HG03457 (cell line): Measurements from ENCODE around the gene FASTKD2.
A peak's percentile ranks its signal among the peaks of the same experiment; 100 is the strongest.

Source experiments
- ATAC-seq: cut with Tn5 transposase; IDR thresholded peaks from one replicate; pipeline ENCODE4 v1.9.1; 2021; ENCODE audit warnings: moderate number of reproducible peaks; ENCODE audit not compliant: unreplicated experiment

Gene FASTKD2

DNA sequence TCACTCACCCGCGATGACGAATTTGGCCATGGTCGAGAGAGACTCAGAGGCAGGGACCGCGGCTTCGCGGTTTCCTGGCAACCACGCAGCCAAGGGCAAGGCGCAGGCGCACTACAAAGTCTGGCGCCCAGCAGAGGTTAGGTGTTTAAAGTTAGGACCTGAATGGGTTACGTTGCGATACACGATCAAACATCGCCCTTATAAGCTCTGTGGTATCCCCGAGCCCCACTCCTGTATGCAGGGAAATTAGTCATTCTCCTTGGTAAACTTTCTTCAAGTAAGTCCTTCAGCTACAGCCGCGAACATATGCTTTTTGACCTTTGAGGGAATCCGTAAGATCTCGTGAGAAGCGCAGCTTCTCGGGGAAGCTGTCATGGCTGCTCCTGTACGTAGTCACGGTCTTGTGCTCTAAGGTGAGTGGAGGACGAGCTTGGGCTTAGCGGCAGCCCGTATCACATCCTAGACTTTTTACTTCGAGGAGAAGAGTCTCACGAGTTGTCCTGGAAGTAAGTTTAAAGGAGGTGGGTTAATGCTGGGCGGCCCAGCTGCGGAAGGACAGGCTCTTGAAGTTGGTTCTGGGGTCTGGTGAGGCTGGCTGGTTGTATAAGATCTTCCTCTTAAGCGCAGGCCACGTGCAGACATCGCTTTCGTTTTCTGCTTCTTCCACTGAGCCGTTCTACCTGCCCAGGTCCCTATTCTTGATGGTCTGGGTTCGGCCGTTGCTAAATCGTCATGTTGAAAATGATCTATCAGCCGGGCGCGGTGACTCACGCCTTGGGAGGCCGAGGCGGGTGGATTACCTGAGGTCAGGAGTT lies at the start of gene FASTKD2, which contains the start of gene MDH1B:
FASTKD2 (plus strand) TSS at position 365 of the 815 bp plus-strand sequence. CDS start 1,088 bp downstream, outside the sequence.
MDH1B (minus strand) TSS at position 87 of the 815 bp plus-strand sequence; CDS start at position 30, 57 bp downstream.
- peak; percentile 92 for ATAC-seq

DNA sequence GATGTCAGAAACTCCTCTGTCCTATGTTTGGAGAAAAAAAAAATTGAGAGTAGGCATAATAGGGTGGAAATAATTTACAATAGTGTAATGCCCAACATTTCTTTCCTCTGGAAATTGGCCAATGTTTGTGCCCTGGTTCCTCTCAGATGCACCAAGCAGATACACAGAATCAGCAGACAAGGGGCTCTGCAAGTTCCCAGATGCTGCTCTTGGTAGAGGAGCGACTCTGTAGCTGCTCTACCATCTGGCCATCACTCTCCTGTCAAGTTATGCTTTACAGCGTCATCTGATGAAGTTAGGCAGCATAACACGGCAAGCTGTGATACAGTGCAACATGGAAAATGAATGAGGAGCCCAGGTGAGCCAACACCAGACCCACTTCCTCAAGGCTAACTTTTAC lies 48.8 kb upstream of the FASTKD2 start:
- ATAC-seq, result no peak

DNA sequence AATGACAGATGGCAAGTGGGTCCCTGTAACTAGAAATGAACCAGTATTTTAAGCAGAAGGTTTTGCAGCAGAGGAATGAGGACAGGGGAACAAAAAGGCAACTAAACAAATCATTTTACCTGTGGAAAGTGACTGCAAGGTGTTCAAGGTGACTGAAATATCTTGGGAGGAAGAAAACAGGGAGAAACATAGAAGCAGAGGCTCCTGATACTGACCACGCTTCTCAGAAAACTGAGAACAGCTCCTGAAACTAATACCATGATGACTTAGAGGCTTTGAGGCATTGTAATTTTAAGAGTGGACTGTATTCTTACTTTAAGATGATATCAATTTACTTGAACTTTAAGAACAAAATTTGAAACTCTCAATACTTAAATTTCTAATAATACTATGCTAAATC lies 47.1 kb upstream of the FASTKD2 start, which contains the start of gene DYTN:
DYTN (minus strand) TSS at position 101 of the 400 bp plus-strand sequence. CDS start 117 bp downstream, outside the sequence.
- ATAC-seq, result no peak

DNA sequence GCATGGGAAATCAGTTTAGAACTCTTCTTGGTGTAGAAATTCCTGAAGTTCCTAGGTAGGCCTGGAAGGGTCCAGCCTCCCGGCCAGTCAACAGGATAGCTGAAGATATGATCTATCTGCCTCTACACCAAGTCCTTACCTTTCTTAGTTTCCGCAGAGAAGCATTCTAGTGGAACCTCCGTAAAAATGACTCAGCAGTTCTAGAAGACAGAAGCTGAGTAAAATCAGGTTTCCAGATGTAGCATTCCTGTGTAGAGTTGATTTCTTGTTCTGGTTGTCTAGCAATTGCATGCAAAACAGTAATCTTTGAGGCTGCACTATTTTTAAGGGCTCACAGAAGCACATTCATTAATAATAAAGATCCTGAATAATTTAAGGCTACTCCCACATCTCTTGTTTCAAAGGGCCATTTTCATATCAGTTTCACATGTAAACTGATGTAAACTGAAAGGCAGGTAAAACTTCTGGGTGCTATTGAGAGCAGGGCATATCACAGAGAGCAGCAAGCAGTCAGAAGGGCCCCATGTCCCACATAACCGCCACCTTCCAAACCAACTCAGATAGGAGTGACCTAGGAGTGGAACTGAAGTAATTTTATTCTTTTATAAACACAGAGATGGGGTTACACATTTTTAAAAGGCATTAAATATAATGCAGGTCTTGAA lies 44.0 kb upstream of the FASTKD2 start:
- ATAC-seq, result peak; percentile 58

DNA sequence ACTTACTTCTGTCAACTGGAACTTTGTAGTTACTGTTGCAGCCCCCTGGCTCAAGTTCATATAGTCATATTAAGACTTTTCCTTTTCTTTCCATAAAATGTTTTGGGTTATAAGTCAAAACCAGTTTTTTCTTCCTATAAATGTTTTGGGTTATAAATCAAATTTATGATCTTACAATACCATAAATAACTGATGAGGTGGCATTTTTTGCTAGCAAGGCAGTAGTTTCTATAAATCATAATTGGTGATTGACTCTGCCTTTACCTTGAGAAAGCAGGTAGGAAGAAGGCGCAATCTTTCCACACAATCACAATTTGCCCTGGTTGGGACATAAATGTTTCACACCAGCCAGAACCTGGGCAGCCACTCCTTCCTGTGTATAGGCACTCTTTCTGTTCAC lies 42.1 kb upstream of the FASTKD2 start:
- ATAC-seq, result no peak

DNA sequence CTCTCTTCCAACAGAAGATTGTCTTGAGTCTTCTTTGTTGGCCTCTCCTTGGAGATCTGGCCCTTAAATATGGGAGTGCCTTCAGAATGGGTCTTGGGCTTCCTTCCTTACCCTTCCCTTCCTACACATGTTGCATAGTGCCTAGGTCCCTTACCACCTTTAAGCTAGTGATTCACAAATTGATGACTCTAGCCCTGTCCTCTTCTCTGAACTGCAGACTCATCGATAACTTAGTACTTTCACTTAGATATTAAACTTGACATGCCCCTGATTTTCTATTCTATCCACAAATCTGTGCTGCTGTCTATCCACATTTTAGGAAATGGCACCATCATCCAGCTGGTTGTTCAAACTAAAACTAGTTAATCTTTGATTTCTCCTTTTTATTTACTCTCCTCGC lies 38.1 kb upstream of the FASTKD2 start:
- ATAC-seq, result no peak

DNA sequence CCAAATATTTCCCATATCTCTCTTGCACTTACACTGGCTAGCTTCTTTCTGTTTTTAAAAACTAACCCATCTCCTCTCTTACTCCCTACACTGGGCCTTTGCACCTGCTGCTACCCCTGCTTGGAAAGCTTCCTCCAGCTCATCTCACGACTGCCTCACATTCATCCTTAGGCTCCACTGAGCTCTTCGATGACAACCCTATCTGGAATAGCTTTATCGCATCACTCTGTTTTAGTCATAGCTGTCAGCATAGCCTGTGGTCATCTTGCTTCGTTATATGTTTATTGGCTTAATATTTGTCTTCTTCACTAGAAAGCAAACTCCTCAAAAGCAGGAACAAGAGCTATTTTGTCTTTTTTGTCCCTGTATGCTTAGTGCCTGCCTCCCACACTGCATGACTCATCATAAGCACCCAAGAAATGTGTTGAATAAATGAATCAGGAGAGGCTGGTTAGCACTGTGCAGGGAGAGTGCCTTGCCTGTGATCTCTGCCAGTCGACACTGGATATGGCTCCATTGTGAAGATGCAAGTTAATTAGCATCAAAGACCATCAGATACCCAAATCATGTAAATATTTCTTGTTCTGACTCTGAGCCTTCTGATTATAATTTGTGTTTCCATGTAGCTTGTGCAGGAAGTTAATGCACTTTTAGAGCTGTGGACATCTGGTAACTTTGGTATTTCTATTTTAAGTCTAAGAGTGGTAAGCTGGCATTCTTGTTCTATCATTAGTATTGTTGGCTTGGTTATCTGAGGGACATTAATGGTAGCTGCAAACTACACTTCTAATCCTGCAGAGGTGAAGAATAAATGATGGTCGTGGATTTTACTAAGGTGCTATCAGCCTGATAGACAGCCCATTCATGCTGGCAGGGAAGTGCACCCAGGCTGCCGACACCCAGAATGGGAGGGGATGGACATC lies 36.9 kb upstream of the FASTKD2 start:
- ATAC-seq, result no peak

DNA sequence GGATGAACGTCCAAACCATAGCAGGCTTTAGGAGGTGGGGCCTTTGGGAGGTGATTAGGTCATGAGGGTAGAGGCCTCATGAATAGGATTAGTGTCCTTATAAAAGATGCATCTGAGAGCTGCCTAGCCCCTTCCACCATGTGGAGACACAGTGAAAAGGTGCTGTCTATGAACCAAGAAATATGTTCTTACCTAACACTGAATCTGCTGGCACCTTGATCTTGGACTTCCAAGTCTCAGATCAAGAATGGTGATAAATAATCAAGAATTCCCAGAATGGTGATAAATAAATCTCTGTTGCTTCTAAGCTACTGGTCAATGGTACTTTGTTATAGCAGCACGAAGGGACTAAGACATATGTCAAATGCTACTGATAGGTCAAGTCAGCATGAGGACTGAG lies 32.1 kb upstream of the FASTKD2 start:
- no peak for ATAC-seq

DNA sequence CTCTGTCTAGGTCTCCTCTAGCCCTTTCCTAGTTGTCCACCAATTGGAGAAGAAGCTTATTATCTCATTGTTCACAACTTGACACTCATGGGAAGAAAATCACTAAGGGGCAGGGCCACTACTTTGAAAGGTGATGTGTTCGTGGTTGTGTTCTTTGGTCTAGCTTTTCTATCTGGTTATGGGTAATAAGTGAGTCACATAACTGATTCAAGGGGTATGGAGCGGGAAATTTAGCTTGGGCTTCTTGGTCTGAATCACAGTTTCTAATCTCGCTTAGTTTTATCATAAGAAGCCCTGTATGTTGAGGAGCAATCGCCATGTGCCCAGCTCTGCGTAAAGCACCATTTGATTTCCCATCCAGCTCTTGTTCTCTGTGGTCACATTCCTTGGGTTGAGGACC lies 28.5 kb upstream of the FASTKD2 start:
- ATAC-seq, result no peak

DNA sequence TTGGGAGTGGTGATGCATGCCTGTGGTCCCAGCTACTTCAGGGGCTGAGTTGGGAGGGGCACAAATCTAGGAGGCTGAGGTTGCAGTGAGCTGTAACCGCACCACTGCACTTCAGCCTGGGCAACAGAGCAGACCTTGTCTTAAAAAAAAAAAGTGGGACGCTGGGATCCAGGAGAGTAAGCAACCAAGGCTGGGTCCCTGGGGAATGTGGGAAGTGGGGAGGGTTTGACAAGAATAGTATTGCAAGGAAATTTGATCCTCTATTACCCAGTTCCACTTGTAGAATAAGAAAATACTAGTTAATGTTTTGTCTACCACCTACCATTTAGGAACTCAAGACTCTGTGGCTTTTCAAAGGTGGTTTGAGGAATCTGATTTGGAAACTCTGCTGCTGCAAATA lies 26.1 kb upstream of the FASTKD2 start:
- ATAC-seq, result no peak

DNA sequence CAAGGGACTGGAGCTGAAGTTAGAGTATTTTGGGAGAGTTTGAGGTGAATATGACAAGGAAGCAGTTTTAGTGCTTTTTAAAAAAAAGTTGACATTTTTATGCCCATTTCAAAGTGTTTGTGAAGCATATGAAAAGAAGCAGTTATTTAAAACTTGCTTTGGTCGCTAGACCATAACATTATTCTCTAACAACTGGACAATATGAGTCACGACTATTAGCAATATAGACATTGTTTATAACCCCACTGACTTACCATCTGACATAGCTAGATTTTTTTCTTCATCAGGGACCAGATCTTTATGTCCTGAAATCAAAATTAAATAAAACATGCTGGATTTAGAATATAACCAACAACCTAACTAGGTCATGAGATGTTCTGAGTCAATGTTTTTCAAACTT lies 24.6 kb upstream of the FASTKD2 start:
- no peak for ATAC-seq

DNA sequence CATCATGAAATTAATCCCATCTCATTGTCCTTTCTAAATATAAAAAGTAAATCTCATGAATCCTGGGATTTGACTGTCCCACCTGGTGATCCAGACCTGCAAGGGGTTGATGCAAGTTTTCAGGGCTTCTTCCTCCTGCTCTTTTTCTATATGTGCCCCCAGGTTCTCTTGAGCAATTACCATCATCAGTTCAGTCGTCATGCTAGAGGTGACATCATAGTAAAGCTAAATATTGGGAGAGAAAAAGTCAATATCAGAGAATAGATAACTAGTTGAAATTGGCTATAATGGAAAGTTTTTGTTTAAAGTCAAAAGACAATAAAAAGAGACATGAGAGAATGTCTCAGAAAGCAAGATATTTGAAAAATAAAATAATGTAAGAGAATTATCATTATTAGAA lies 8.6 kb upstream of the FASTKD2 start:
- no peak for ATAC-seq

DNA sequence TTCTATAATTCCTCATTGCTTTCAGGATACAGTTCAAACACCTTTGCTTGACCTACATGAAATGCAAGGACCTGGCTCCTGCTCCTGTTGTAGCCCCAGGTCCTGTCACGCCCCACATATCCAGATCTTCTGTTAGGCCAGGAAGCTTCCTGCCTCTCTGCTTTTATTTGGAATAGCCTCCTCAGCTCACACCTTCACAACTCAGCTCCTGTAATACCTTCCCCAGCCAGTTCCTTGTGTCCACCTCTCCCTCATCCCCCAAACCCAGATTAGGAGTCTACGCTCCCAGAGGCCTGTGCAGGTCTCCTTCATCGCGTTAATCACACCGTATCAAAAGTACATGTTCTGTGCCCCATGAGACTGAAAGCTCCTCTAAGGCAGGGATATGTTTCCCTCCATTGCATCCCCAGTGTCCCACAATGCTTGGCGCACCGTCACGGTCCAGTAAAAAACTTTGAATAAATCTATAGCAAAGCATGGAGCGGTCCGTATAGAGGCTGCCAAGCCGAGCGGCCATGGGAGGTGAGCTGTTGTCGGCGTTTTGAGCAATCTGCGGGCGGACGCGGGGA lies 649 bp upstream of the FASTKD2 start:
- peak; percentile 42 for ATAC-seq

DNA sequence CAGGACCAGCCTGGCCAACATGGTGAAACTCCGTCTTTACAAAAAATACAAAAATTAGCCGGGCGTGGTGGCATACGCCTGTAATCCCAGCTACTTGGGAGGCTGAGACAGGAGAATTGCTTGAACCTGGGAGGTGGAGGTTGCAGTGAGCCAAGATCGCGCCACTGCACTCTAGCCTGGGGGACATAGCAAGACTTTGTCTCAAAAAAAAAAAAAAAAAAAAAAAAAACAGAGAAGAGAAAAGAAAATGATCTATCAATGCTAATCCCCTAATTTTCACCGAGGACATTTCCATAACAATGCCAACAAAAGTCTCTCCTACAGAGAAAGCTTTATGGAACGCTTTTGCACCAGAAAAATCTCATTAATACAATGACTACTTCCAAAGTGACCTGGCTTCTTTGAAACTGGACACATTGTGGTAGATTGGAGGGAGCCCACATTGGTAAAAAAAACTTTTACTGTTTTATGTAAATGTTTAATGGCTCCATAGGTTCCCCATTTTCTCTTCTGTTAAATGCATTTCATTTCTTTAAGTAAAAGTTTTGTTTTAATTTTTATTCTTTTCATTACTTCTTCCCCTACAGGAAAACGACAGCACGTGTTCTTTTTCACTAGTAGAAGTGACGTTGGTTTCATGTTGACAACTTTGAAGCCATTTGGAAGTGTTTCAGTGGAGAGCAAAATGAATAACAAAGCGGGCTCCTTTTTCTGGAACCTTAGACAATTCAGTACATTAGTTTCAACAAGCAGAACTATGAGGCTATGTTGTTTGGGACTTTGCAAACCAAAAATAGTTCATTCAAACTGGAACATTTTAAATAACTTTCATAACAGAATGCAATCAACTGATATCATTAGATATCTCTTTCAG lies 888 bp downstream of the FASTKD2 start:
- no peak for ATAC-seq

DNA sequence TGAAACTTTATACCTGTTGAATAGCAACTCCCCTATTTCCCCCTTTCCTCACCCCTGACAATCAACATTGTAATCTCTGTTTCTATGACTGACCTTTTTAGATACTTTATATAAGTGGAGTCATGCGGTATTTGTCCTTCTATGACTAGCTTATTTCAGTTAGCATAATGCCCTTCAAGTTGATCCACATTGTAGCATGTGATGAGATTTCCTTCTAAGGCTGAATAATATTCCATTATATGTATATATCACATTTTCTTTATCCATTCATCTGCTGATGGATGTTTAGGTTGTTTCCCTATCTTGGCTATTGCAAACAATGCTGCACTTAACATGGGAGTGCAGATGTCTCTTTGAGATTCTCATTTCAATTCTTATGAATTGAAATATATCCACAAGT lies 9.5 kb downstream of the FASTKD2 start:
- no peak for ATAC-seq

DNA sequence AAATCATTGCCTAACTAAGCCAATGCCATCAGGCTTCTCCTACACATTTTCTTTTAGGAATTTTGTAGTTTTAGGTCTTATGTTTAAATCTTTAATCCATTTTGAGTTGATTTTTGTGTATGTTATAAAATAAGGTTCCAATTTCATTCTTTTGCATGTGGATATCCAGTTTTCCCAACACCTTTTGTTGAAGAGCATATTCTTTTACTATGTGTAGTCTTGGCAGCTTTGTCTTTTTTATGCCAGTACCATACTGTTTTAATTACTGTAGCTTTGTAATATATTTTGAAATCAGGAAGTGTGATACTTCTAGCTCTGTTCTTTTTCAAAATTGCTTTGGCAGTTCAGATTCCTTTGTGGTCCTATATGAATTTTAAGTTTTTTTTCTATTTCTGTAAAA lies 11.0 kb downstream of the FASTKD2 start:
- ATAC-seq, result no peak

DNA sequence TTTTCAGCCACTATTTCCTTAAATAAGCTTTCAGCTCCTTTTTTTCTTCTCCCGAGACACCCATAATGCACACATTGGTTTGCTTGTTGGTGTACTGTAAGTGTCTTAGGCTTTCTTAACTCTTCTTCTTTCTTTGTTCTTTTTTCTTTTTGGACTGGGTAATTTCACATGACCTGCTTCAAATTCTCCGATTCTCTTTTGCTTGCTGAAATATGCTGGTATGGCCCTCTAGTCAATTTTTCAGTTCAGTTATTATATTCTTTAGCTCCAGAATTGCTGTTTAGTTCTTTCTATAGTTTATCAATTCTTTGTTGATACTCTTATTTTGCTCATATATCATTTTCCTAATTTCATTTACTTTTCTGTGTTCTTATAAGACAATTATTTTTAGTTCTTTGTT lies 15.3 kb downstream of the FASTKD2 start:
- no peak for ATAC-seq

DNA sequence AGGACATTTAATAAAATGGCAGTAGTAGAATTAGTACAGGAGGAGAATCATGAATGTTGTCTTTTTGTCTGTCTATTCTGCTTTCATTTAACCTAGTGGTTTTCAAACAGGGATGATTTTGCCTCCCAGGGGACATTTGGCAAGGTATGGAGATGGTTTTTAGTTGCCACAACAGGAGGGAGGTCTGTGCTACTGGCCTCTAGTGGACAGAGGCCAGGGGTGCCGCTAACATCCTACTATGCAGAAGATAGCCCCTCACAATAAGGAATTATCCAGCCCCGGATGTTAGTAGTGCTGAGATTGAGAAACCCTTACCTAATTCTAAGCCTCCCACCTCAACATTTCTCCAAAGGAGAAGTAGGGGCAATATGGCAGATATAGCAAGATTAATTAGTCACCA lies 18.3 kb downstream of the FASTKD2 start:
- no peak for ATAC-seq

DNA sequence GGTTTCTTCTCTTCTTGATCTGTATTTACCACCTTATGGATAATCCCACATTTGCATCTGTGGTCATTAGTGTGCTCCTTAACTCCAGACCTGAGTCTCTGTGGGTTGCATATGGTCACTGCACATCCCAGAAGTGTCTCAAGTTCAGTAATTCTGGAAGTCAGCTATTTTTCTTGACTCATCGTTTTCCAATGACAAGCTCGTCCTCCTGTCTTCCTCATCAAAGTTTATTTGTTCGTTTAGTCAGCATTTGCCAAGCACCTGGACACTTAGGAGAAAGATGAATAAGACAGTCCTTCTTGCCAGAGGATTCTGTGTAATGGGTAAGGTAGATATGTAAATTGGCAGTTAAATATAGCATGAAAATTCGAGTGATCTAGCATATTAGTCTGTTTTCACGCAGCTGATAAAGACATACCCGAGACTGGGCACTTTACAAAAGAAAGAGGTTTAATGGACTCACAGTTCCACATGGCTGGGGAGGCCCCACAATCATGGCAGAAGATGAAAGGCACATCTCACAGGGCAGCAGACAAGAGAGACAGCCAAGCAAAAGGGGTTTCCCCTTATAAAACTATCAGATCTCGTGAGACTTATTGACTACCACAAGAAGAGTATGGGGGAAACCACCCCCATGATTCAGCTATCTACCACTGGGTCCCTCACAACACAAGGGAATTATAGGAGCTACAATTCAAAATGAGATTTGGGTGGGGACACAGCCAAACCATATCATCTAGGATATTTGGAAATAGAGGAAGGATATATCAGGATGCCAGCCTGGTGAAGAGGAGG lies 19.4 kb downstream of the FASTKD2 start:
- no peak for ATAC-seq
